Prostate gland (tissue), 2 donors: ENCODE data around the gene KCND3. TPM values are rescaled to one million over a fixed set of nuclear protein-coding genes. Genes with fewer than 3 reads are reported as not detected.

ENCODE experiments used
- DNase-seq: peaks from one replicate; pipeline ENCODE4 v3.0.0-alpha.2; 2019; ENCODE audit warnings: low spot score
- H3K27ac ChIP-seq, 2 donors: fragments of 200-600 bp; sonication (generic); 2 replicates each; pipeline ENCODE4 v1.5.1; 2017 to 2019
- H3K27me3 ChIP-seq: fragments of 200-600 bp; sonication (generic); replicated peaks from 2 replicates; pipeline ENCODE4 v1.5.1; 2019; ENCODE audit not compliant: insufficient read depth
- H3K36me3 ChIP-seq, 2 donors: fragments of 200-600 bp; sonication (generic); 1 replicate in 1 of 2; 2 replicates in 1 of 2; pipeline versions ENCODE4 v1.5.1 to v1.8.1; 2017 to 2019
- H3K4me1 ChIP-seq: fragments of 200-600 bp; sonication (generic); replicated peaks from 2 replicates; pipeline ENCODE4 v1.5.1; 2019
- H3K4me3 ChIP-seq, 2 donors: fragments of 200-600 bp; sonication (generic); 2 replicates each; pipeline ENCODE4 v1.5.1; 2017 to 2019
- H3K9me3 ChIP-seq: fragments of 200-600 bp; sonication (generic); 2 replicates; pipeline ENCODE4 v1.5.1; 2017
- CTCF ChIP-seq, 4 experiments: fragments of 200-600 bp in 2 of 4; fragments of 450-650 bp in 2 of 4; sonication (generic) in 2 of 4; IDR thresholded peaks; 1 replicate in 3 of 4; 2 replicates in 1 of 4; pipeline ENCODE4 v1.5.1; 2016 to 2019; ENCODE audit warnings: antibody characterized with exemption in 4 of 4, mild to moderate bottlenecking in 2 of 4, moderate library complexity in 2 of 4
- POLR2A ChIP-seq: fragments of 450-650 bp; IDR thresholded peaks from one replicate; pipeline ENCODE4 v1.6.1; 2016; ENCODE audit warnings: antibody characterized with exemption, mild to moderate bottlenecking
- POLR2AphosphoS5 ChIP-seq: sonication (generic); formaldehyde crosslinking; IDR thresholded peaks from one replicate; pipeline ENCODE4 v1.6.1; 2017; ENCODE audit warnings: antibody characterized with exemption
- WGBS: methylation state at CpG from one replicate; pipeline ENCODE4 v1.1.5; 2018; 5-methylcytosine and 5-hydroxymethylcytosine counted together
- intact Hi-C: fragments of 100-400 bp; cut with DNase I; formaldehyde crosslinking; loops from one replicate; pipeline ENCODE4 v1.14.2; 2022
- total RNA-seq, 2 donors: library from RNA; depleted of rRNA; stranded (reverse); fragments of >200 nt; gene quantifications; one replicate each; pipeline ENCODE4 v1.1.0, GENCODE V29; 2016

The KCND3 gene
- total RNA-seq: 10 to 100 TPM; 17.1 to 27.3 TPM

- DNase-seq: peak; percentile 34
- Histone ChIP-seq H3K36me3 (no peaks in the 10 kb centered on the region), H3K9me3 (no peaks in the 10 kb centered on the region), H3K27me3 (no peaks in the 10 kb centered on the region), H3K27ac (peak within 1 kb of the TSS; percentile 74 to 80), H3K4me1 (peaks cover 10% of the 10 kb centered on the region), H3K4me3 (peak within 1 kb of the TSS; percentile 54 to 70)
- TF ChIP-seq POLR2A: no peak
- no peak for TF ChIP-seq POLR2AphosphoS5
- no peak for TF ChIP-seq CTCF (IDR thresholded peaks at IDR 0.05)
- WGBS: 0% methylated on average over 37 of the region's 83 CpGs
- intact Hi-C loops: loop anchor here (5.0 to 10.0 kb wide), 2 partner anchors 197 to 345 kb away; no protein-coding TSS in a partner anchor
Observed at GRCh38 chr1:111989531-111990025, at the start of gene KCND3. Gene KCND3 (minus strand): TSS chr1:111989668.

GRCh38 chr1:112034277-112034676, 44.8 kb upstream of the KCND3 start:
- no peak overlapping the region for H3K27ac ChIP-seq
- H3K9me3 ChIP-seq: no peaks in the 10 kb centered on the region
- peaks cover 3% of the 10 kb centered on the region for H3K4me1 ChIP-seq
- no peaks in the 10 kb centered on the region for H3K27me3 ChIP-seq
- no peak for DNase-seq
- intact Hi-C loops: no loop called here
- 82% methylated on average over 1 of the region's 1 CpG for WGBS
- H3K4me3 ChIP-seq: no peak overlapping the region
- no peaks in the 10 kb centered on the region for H3K36me3 ChIP-seq
- no peak for TF ChIP-seq CTCF (IDR thresholded peaks at IDR 0.05)
- TF ChIP-seq POLR2AphosphoS5: no peak
- TF ChIP-seq POLR2A: no peak

- Histone ChIP-seq H3K36me3 (no peaks in the 10 kb centered on the region), H3K27me3 (no peaks in the 10 kb centered on the region), H3K4me1 (peaks cover 3% of the 10 kb centered on the region), H3K4me3 (no peak overlapping the region), H3K27ac (no peak overlapping the region), H3K9me3 (no peaks in the 10 kb centered on the region)
- DNase-seq: no peak
- intact Hi-C loops: no loop called here
- TF ChIP-seq CTCF (IDR thresholded peaks at IDR 0.05) (no peak), POLR2A (no peak), POLR2AphosphoS5 (no peak)
- WGBS: 42% methylated on average over 3 of the region's 3 CpGs
Observed at GRCh38 chr1:112033439-112034120, 44.1 kb upstream of the KCND3 start.

- TF ChIP-seq CTCF (IDR thresholded peaks at IDR 0.05): no peak
- no peak for TF ChIP-seq POLR2A
- no peak for TF ChIP-seq POLR2AphosphoS5
- peaks cover 3% of the 10 kb centered on the region for H3K4me1 ChIP-seq
- H3K9me3 ChIP-seq: no peaks in the 10 kb centered on the region
- no peak for DNase-seq
- H3K36me3 ChIP-seq: no peaks in the 10 kb centered on the region
- no peak overlapping the region for H3K4me3 ChIP-seq
- WGBS: 62% methylated on average over 5 of the region's 5 CpGs
- H3K27me3 ChIP-seq: no peaks in the 10 kb centered on the region
- H3K27ac ChIP-seq: no peak overlapping the region
- intact Hi-C loops: no loop called here
Observed at GRCh38 chr1:112030157-112030556, 40.7 kb upstream of the KCND3 start.

GRCh38 chr1:112027696-112028095, 38.2 kb upstream of the KCND3 start:
- WGBS: 52% methylated on average over 1 of the region's 1 CpG
- intact Hi-C loops: no loop called here

More at GRCh38 chr1:112027696-112028095, 38.2 kb upstream of the KCND3 start:
- TF ChIP-seq POLR2AphosphoS5 (no peak), POLR2A (no peak), CTCF (IDR thresholded peaks at IDR 0.05) (no peak)
- H3K4me3 ChIP-seq: no peak overlapping the region
- H3K9me3 ChIP-seq: no peaks in the 10 kb centered on the region
- no peak for DNase-seq
- no peak overlapping the region for H3K27ac ChIP-seq
- no peaks in the 10 kb centered on the region for H3K36me3 ChIP-seq
- H3K4me1 ChIP-seq: no peaks in the 10 kb centered on the region
- no peaks in the 10 kb centered on the region for H3K27me3 ChIP-seq
